M059J (cell line): Measurements from ENCODE around the gene SERPINA3. TPM values are rescaled to one million over a fixed set of nuclear protein-coding genes. Genes with fewer than 3 reads are reported as not detected.
"Not testable (repeated sequence)": the region's sequence is repeated elsewhere in the genome, so short reads cannot be mapped to it uniquely, and the experiment has no call there.

Experiments used
- DNase-seq: peaks from one replicate; pipeline ENCODE4 v3.0.0-alpha.2; 2012; ENCODE audit warnings: low read depth
- total RNA-seq: library from RNA; depleted of rRNA; stranded (reverse); fragments of >200 nt; shearing (Covaris generic); gene quantifications from 2 replicates; pipeline ENCODE4 v1.2.3, GENCODE V29; 2014; rRNA removed

SERPINA3 gene
- 0.07 and 0.15 TPM in 2 replicates for total RNA-seq

DNA sequence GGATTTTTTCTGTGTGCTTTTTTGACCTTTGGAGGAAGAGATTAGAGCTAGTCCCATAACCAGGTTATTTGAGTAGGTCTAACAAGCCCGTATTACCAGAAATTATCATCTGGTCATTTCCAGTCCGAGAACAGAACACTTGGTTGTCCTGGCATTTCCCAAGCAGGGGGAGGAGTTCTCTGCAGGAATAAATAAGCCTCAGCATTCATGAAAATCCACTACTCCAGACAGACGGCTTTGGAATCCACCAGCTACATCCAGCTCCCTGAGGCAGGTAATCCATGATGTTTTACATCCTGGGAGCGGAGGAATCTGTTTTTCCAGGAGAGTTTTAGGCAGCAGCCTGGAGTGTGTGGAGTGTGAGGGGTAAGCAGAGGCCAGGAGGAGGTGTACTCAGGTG is at the start of gene SERPINA3:
Gene SERPINA3 (plus strand): TSS at position 218 of the 400 bp plus-strand sequence. CDS start 2,051 bp downstream, outside the sequence.
- DNase-seq, result no peak

DNA sequence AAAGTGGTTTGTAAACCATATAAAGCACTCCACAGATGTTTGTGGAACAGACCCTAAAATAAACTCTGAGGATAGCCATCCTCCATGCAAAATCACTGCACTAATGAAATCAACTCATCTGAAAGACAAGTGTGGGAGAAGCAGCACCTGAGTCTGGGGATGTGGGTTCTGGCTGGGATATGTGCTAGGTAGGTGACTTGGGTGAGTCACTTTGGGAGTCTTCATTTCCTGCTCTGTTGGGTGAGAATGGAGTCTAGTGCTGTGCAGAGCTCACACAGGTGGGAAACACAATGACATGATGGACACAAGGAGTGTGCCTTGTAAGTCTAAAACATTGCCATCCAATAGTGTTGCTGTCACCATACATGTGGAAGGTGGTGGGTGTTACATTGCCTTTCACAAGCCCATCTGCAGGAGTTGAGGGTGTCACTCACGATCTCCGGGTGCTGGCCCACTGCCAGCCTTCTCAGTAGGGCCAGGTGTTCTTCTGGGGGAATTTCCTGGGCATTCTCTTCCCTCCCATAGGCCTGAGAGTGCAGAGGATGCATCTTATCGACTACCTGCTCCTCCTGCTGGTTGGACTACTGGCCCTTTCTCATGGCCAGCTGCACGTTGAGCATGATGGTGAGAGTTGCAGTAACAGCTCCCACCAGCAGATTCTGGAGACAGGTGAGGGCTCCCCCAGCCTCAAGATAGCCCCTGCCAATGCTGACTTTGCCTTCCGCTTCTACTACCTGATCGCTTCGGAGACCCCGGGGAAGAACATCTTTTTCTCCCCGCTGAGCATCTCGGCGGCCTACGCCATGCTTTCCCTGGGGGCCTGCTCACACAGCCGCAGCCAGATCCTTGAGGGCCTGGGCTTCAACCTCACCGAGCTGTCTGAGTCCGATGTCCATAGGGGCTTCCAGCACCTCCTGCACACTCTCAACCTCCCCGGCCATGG is 49.0 kb upstream of the SERPINA3 start:
- no peak for DNase-seq

DNA sequence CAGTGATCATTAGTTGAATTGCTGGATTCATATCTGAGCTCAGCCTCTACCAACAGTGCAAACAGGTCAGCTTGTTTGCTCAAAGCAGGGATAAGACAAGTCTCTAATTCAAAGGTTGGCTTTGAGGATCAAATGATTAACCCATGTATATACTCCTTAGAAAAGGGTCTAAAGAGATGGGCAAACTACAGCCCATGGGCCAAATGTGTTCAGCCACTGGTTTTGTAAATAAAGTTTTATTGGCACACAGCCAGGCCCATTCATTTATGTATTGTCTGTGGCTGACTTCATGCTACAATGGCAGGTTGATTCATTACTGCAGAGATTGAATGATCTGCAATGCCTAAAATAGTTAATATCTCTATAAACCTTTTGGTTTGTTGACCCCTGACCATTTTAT is 47.8 kb upstream of the SERPINA3 start:
- no peak for DNase-seq

DNA sequence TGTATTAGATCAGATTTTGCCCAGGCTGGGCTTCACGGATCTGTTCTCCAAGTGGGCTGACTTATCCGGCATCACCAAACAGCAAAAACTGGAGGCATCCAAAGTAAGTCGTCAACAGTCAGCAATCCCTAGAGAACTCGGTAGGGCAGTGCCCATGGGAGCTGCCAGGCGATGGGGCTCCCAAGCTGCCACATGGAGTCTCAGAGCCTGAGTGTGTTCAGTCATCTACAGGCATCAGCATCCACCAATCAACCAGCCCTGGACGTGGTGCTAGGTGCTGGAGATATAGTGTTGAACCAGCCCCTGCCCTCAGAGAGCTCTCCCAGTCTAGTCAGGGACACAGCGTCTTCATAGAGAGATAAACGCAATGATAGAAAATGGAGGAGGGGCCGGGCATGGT is 44.0 kb upstream of the SERPINA3 start:
- no peak for DNase-seq

DNA sequence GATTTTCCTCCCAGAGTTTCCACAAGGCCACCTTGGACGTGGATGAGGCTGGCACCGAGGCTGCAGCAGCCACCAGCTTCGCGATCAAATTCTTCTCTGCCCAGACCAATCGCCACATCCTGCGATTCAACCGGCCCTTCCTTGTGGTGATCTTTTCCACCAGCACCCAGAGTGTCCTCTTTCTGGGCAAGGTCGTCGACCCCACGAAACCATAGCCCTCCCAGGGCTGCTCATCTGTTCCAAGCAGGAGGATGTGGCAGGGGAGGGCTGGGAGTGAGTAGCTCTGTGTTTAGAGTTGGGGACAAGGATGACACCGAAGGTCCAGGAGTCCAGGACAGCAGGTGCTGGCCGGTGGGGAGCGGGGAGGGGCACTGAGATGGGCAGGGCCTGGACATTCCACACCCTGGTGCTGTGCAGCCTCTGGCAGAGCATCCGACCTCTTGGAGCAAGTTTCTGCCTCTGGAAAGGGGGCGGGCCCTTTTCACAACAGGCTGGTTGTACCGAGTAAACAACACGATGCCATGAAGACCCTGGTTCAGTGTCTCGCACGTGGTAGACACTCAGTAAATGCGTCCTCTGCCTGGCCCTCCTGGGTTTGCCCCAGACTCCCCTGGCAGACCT is 42.7 kb upstream of the SERPINA3 start:
- DNase-seq, result no peak

DNA sequence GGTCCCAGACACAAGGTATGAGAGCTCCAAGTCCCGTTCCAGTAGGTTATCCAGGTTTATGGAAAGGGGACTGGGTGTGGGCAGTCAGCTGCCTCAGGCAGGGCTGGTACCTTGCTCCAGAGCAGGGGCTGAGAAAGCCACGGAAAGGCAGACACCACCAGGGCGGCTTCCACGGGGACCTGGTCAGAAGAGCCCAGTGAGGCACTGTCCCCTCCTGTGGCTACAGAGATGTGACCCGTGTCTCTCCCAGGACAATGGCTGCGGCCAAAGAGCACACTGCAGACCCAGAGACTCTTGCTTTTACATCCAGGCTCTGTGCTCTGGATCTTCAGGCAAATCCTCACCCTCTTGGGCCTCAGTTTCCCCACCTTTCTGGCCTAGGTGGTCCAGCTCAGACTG is 42.2 kb upstream of the SERPINA3 start:
- no peak for DNase-seq

DNA sequence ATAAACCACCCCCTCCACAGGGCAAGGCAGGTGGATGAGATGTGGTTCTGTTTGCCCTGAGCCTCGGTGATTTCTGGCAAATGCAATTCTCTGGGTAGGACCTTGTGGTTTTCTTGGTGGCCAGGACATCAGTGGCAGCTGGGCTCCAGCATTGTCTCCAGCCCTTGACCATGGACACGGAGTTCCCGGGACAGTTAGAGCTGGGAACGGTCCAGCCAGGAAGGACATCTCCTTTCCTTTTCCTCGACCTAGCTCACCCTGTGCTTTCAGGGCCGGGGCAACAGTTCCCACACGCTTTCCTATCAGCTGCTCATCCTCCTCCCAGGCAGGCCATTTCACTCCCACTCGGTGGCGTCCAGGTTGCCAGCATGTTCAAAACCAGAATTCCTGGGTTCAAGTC is 41.8 kb upstream of the SERPINA3 start:
- DNase-seq, result no peak

DNA sequence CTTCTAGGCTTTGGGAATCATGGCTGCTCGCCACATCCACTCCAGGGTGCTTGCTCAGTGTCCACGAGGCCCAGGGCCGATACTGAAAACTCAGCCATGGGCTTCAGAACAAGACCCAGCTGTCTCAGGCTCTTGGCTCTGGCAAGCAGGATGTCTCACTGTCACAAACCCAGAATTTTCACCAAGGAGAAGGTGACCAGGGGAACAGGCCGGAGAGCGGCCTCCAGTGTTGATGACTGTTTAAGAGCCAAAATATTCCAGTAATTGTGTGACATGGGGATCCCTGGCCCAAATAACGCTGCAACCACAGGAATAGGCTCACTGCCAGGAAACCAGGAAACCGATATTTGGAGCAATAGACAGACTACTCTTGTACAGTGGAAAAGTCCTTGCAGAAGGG is 40.8 kb upstream of the SERPINA3 start:
- peak; percentile 24 for DNase-seq

DNA sequence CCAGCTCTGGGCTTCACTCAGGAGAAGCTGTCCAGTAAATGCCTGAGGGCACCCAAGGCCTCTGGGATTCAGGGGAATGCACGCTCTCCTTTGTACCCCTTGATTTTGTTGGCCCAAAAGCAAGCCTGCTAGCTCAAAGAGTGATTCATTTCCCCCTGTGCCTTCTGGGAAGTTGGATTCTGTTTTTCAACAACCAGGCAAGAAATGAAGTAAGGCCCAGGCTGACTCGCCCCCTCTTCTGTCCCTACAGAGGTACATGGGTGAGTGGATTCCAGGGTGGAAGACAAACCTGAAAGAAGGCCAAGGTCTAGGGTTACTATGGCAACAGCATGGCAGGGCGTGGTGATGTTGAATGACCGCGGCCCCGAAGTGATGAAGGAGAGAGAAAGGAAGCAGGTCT is 40.2 kb upstream of the SERPINA3 start:
- peak; percentile 66 for DNase-seq

DNA sequence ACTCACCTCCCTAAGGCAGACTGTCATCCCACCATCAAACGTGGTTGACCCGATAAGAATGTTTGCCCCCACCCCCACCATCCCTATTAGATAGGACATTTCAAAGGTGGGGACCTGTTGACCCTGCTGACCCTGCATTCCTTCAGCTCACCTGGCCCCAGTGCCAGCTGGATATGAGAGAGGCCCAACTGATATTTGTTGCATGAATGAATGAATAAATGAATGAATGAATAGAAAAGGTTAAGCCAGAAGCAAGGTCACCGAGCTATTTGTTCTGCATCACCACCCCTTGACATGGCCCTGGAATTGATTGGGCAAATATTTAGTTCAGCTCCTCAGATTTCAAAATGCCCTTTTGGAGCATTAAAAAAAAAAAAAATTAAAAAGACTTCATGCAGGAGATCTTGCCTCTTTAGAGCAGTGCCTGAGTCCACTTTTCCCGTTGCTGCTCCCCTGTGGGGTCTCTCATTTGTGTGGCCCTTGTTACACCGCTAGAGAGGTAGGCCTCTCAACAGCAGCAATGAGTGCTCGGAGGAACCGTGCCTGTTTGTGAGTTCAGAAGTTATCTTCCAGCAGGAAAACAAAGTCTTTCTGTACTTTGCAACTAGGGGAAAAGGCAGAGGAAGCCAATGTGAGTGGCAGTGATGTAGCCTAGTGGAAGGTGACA is 39.4 kb upstream of the SERPINA3 start:
- DNase-seq, result no peak

DNA sequence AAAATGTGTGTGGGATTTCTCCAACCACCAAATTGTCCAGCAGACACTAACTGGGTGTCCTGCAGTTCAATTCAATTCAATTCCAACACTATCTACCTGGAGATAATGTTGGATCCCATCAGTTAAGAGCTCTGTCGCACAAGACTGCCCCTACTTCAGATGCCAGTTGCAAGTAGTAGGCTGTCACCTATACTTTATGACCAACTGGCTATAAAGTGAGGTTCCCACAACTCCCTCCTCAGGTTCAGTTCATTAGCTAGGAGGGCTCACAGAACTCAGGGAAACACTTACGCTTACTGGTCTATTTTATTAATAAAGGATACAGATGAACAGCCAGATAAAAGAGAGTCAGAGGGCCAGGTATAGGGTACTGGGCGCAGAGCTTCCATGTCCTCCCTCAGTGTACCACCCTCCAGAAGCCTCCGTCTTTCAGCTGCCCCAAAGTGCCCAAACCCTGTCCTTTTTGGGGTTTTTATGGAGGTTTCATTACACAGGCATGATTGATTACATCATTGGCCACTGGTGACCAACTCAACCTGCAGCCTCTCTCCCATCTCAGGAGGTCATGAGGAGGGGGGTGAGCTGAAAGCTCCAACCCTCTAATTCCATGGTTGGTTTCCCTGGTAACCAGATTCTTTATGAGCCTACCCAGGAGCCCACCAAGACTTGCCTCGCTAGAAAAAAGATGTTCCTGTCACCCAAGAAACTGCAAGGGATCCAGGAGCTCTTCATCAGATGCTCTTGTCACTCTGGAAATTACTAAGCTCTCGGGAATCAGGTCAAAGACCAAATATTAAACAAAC is 38.5 kb upstream of the SERPINA3 start:
- DNase-seq, result no peak

DNA sequence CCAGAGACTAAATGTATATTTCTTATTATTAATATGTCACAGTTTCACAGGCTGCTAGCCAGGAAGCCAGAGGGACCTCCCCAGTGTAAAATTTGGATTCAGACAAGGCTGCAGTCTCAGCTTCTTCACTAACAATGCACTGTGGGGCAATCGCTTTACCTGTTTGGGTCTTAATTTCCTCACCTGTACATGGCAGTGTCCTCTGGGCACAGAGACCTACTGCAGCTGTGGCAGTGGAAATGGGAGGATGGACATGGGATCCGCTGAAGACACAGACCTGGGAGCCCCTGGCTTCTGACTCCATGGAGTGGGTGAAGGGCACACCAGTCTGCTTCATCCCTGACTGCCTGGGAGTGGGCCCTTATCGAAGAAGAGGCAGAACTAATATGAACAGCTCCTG is 37.9 kb upstream of the SERPINA3 start:
- DNase-seq, result no peak

DNA sequence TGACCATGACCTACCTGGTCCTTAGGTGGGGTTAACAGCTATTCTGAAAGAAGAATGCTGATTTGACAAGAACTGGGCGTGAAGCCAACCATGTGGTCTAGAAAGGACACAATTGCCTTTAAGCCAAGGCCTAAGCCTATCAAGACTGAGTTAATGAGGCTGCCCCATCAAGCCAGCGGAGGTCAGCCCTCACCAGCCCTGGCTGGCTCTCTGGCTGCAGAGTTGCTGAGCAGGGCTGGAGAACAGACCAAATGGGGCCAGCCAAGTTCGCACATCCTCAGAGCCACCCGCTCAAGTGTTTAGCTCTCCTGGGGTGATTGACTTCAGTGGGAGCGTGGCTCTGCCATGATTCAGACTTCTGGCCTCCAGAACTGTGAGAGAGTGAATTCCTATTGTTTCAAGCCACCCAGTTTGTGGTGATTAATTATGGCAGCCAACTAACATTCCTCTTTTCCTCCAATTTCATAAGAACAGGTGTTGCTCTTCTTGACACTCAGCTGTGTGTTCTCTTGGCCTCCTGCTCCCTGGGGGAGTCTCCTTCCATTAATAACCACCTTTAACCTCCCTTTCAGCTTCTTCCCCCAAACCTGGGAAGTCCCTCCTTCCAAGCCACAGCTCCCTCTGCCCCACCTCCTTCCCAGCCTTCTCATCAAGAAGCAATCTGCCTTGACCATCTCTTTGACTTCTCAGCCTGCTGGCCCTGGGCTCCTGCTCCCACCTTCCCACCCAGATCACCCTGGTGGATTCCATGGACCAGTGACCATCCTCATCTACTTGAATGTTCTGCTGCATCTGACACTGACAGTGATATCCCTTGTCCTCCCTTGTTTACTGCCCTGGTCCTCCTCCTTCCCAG is 36.2 kb upstream of the SERPINA3 start:
- peak; percentile 53 for DNase-seq

DNA sequence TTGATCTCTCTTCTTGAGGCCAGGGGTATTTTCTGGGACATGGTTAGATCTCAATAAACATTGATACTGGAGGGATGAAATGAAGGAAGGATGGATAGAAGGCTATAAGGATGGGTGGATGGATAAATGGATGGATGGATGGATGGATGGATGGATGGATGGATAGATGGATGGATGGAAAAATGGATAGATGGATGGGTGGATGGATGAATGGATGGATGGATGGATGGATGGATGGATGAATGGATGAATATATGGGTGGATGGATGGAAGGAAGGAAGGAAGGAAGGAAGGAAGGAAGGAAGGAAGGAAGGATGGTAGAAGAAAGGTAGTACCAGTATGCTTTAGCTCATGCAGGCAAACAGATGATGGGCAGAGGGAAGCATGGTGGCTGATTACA is 34.7 kb upstream of the SERPINA3 start:
- not testable (repeated sequence) for DNase-seq

DNA sequence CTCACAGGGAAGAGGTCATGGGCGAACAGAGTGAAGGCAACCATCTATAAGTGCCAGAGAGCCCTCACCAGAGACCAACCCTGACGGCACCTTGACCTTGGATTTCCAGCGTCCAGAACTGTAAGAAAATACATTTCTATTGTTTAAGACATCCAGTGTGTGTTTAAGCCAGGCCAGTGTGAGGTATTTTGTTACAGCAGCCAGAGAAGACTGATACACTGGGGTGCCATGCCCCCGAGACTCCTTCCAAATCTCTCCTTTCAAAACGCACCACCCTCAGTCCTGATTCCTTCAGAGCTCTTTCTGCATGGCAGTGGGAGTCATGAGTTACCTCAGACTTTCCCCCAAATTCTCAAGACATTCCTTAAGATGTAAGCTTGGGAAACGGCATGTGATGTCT is 33.5 kb upstream of the SERPINA3 start:
- no peak for DNase-seq

DNA sequence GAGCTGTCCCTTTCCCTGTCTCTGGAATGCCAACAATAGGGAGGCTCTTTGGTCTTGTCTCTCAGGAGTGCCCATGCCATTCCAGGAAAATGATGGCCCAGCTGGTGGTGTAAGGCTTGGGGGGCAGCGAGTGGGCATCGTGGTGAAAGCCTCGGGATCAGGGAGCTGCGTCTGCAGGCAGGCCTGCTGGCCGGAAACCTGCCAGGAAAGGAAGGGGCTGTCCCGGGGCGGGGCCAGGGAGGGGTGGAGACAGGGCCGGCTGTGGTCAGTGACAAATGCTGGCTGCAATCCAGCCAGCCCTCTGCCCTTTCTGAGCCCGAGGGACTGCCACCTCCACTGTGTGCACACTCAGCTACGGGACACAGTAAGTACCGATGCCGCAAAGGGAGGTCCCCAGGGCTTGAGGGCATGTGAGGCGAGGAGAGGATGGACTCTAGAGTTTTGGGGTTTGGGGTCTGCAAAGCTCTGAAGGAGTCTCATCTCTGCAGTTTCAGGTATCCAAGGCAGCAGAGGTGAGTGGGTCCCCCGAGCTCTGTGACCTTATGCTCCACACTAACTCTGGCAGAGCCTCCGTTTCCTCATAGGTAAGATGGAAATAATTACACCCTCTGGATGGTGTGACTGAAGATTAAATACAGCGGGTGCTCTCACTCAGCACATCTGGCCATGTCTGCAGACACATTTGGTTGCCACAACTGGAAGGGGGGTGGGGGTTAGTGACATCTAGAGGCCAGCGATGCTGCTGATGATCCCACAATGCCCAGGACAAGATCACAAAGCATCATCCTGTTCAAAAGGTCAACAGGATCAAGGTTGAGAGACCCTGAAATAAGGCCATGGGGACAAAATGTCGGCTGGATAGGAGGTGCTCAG is 30.8 kb upstream of the SERPINA3 start, which contains the start of gene SERPINA5:
Gene SERPINA5 (plus strand): TSS at position 300 of the 873 bp plus-strand sequence. CDS start 5,937 bp downstream, outside the sequence.
- DNase-seq, result peak; percentile 37

DNA sequence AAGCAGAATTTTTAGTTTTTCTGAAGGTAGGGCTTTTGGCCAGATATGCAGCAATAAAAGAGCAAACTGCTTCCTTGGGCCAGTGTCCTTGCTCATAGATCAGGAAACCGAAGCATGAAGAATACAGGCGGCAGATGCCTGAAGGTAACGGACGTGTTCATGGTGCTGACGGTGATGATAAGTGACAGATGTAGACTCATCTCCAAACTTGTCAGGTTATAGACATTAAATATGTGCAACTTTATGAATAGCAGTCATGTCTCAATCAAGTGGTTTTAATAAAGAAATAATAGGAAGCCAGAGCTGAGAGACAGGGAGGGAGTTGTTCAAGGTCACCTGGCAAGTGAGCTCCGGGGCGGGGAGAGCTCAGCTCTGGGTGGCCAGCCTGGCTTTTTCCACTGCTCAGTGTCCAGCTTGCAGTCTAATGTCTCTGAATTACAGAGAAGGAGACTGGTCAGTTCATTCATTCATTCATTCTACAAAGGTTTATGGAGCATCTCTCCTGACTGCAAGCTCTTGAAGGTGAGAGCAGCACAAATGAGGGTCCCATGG is 29.9 kb upstream of the SERPINA3 start:
- no peak for DNase-seq

DNA sequence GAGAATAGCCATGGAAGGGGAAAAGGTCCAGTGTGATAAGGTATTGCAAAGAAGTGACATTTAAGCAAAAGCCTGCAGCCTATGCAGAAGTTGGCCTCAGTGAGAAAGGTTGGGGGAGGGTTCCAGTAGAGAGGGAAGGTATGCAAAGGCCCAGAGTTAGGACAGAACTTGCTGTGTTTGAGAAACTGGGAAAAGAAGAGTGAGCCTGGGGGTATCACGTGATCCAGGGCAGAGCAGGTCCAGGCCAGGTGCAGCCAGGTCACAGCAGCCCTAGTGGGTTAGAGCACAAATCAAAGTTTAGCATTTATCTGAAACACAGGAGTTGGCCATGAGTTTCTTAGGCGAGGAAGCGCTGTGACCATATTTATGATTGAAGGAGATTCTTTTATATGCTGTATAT is 29.3 kb upstream of the SERPINA3 start:
- no peak for DNase-seq

DNA sequence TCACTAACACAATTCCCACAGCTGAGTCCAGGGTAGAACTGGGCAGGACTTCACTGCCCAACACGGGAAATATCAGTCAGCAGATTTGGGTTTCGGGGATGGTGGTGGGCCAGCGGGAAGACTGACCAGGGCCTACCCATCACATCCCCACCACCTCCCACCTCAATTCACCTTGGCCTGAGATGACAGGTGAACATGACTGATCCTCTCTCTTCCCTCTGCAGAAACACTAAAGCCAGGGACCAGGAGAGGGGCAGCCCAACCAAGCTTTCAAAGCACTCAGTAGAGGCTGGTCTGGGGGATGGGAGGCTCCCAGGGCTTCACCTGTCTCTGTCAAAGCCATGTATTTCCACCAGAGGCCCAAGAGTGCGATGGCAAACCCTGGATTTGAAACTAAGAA is 28.6 kb upstream of the SERPINA3 start:
- no peak for DNase-seq
